Activated naive CD4-positive, alpha-beta T cell treated with anti-CD3 and anti-CD28 coated beads for 36 hours (primary cell): ENCODE data around the gene EGLN1. TPM values are rescaled to one million over a fixed set of nuclear protein-coding genes. Genes with fewer than 3 reads are reported as not detected.

Experiments used
- CTCF ChIA-PET: fragments of 350-600 bp; sonication (Branson Sonifier 250); formaldehyde crosslinking; loops from one replicate; lab custom pipeline; 2021; ENCODE audit warnings: antibody characterized with exemption; lab: Charles Lee
- DNase-seq: peaks from one replicate; pipeline ENCODE4 v3.0.0-alpha.2; 2020
- H3K27ac Mint-ChIP-seq: one replicate; pipeline ENCODE4 v1.8.0; 2021; ENCODE audit warnings: mild to moderate bottlenecking, mixed read lengths
- H3K27me3 Mint-ChIP-seq: one replicate; pipeline ENCODE4 v1.8.0; 2021; ENCODE audit warnings: low read depth, mixed read lengths
- H3K36me3 Mint-ChIP-seq: one replicate; pipeline ENCODE4 v1.8.0; 2021; ENCODE audit warnings: low read depth, mixed read lengths
- H3K4me1 Mint-ChIP-seq: one replicate; pipeline ENCODE4 v1.8.0; 2021; ENCODE audit warnings: low read depth, mixed read lengths
- H3K4me3 Mint-ChIP-seq: one replicate; pipeline ENCODE4 v1.8.0; 2021; ENCODE audit warnings: mild to moderate bottlenecking, moderate library complexity, mixed read lengths
- H3K9me3 Mint-ChIP-seq: one replicate; pipeline ENCODE4 v1.8.0; 2021; ENCODE audit warnings: mixed read lengths
- intact Hi-C: fragments of 100-400 bp; cut with micrococcal nuclease; formaldehyde crosslinking; loops from one replicate; pipeline ENCODE4 v1.15.1; 2023
- total RNA-seq, 2 experiments: library from RNA; stranded (reverse); gene quantifications; one replicate each; pipeline ENCODE4 v1.2.3, GENCODE V29; 2021

The EGLN1 gene
- total RNA-seq, 2 experiments from 2014 or later = 9.6 to 9.8 TPM

- H3K27me3 Mint-ChIP-seq = no peaks in the 10 kb centered on the region
- intact Hi-C loops = loop anchor here (5.0 kb wide), 3 partner anchors 148 to 443 kb away; partner anchors contain the start of genes ARV1, GNPAT and TTC13
- CTCF ChIA-PET = interaction anchor here (0.7 to 2.1 kb wide), 10 partner anchors 13 to 183 kb away, joined by 3 to 10 read pairs (median 3); no protein-coding TSS in a partner anchor
- peak; percentile 34 for DNase-seq
- no peaks in the 10 kb centered on the region for H3K9me3 Mint-ChIP-seq
- peak overlapping the region; percentile 81 for H3K4me3 Mint-ChIP-seq
- peaks cover 7% of the 10 kb centered on the region for H3K36me3 Mint-ChIP-seq
- peaks cover 43% of the 10 kb centered on the region for H3K4me1 Mint-ChIP-seq
- H3K27ac Mint-ChIP-seq = peak overlapping the region; percentile 87
These were observed 1.7 kb downstream of the EGLN1 start for GRCh38 chr1:231420299-231420958.

- Mint-ChIP-seq H3K4me3 (peak overlapping the region; percentile 81), H3K9me3 (no peaks in the 10 kb centered on the region), H3K27ac (no peak overlapping the region), H3K27me3 (no peaks in the 10 kb centered on the region), H3K36me3 (peaks cover 7% of the 10 kb centered on the region), H3K4me1 (peaks cover 47% of the 10 kb centered on the region)
- intact Hi-C loops = loop anchor here (5.0 kb wide), 4 partner anchors 43 to 443 kb away; partner anchors contain the start of genes ARV1, GNPAT and TTC13
- CTCF ChIA-PET = interaction anchor here (0.6 to 2.1 kb wide), 6 partner anchors 27 to 165 kb away, joined by 3 to 10 read pairs (median 3); no protein-coding TSS in a partner anchor
- DNase-seq = no peak
These were observed 2.3 kb downstream of the EGLN1 start for GRCh38 chr1:231419738-231420298.

GRCh38 chr1:231419147-231419546 is 2.9 kb downstream of the EGLN1 start:
- Mint-ChIP-seq H3K36me3 (peaks cover 10% of the 10 kb centered on the region), H3K9me3 (no peaks in the 10 kb centered on the region), H3K4me1 (peaks cover 52% of the 10 kb centered on the region), H3K27ac (no peak overlapping the region), H3K4me3 (peak overlapping the region; percentile 81), H3K27me3 (no peaks in the 10 kb centered on the region)
- DNase-seq = no peak
- intact Hi-C loops = loop anchor here (5.0 kb wide), 1 partner anchor 42 kb away; no protein-coding TSS in a partner anchor
- CTCF ChIA-PET = interaction anchor here (0.6 to 1.1 kb wide), 2 partner anchors 31 to 112 kb away, joined by 3 read pairs; no protein-coding TSS in a partner anchor

GRCh38 chr1:231418741-231419107 is 3.4 kb downstream of the EGLN1 start:
- H3K27me3 Mint-ChIP-seq = no peaks in the 10 kb centered on the region
- H3K4me1 Mint-ChIP-seq = peaks cover 56% of the 10 kb centered on the region
- H3K4me3 Mint-ChIP-seq = peak overlapping the region; percentile 81
- H3K27ac Mint-ChIP-seq = no peak overlapping the region
- DNase-seq = no peak
- no peaks in the 10 kb centered on the region for H3K9me3 Mint-ChIP-seq
- H3K36me3 Mint-ChIP-seq = peaks cover 11% of the 10 kb centered on the region
- CTCF ChIA-PET = interaction anchor here (1.1 kb wide), 1 partner anchor 113 kb away, joined by 3 read pairs; no protein-coding TSS in a partner anchor
- intact Hi-C loops = loop anchor here (5.0 kb wide), 1 partner anchor 41 kb away; no protein-coding TSS in a partner anchor

GRCh38 chr1:231418101-231418740 is 3.9 kb downstream of the EGLN1 start:
- H3K9me3 Mint-ChIP-seq = no peaks in the 10 kb centered on the region
- H3K4me1 Mint-ChIP-seq = peaks cover 59% of the 10 kb centered on the region
- no peak for DNase-seq
- CTCF ChIA-PET = no interaction called here
- H3K27ac Mint-ChIP-seq = no peak overlapping the region
- H3K4me3 Mint-ChIP-seq = peak overlapping the region; percentile 81
- intact Hi-C loops = loop anchor here (5.0 kb wide), 1 partner anchor 41 kb away; no protein-coding TSS in a partner anchor
- peaks cover 16% of the 10 kb centered on the region for H3K36me3 Mint-ChIP-seq
- no peaks in the 10 kb centered on the region for H3K27me3 Mint-ChIP-seq

GRCh38 chr1:231417513-231417912 is 4.6 kb downstream of the EGLN1 start:
- Mint-ChIP-seq H3K36me3 (peaks cover 18% of the 10 kb centered on the region), H3K4me1 (peaks cover 60% of the 10 kb centered on the region), H3K27me3 (no peaks in the 10 kb centered on the region), H3K9me3 (no peaks in the 10 kb centered on the region), H3K27ac (no peak overlapping the region), H3K4me3 (no peak overlapping the region)
- no peak for DNase-seq
- intact Hi-C loops = loop anchor here (5.0 kb wide), 1 partner anchor 40 kb away; no protein-coding TSS in a partner anchor
- CTCF ChIA-PET = no interaction called here

- peaks cover 21% of the 10 kb centered on the region for H3K36me3 Mint-ChIP-seq
- no peak overlapping the region for H3K27ac Mint-ChIP-seq
These were observed 5.2 kb downstream of the EGLN1 start for GRCh38 chr1:231416901-231417300.

GRCh38 chr1:231415018-231415583 is 7.0 kb downstream of the EGLN1 start:
- H3K27ac Mint-ChIP-seq = no peak overlapping the region
- H3K4me3 Mint-ChIP-seq = no peak overlapping the region
- intact Hi-C loops = loop anchor here (5.0 kb wide), 1 partner anchor 38 kb away; no protein-coding TSS in a partner anchor
- no peak for DNase-seq
- CTCF ChIA-PET = interaction anchor here (0.6 to 1.1 kb wide), 5 partner anchors 22 to 70 kb away, joined by 3 to 6 read pairs (median 3); no protein-coding TSS in a partner anchor
- no peaks in the 10 kb centered on the region for H3K27me3 Mint-ChIP-seq
- H3K9me3 Mint-ChIP-seq = no peaks in the 10 kb centered on the region
- H3K36me3 Mint-ChIP-seq = peaks cover 20% of the 10 kb centered on the region
- peaks cover 70% of the 10 kb centered on the region for H3K4me1 Mint-ChIP-seq

More at GRCh38 chr1:231416901-231417300, 5.2 kb downstream of the EGLN1 start:
- H3K27me3 Mint-ChIP-seq = no peaks in the 10 kb centered on the region
- no peak overlapping the region for H3K4me3 Mint-ChIP-seq
- intact Hi-C loops = loop anchor here (5.0 kb wide), 1 partner anchor 40 kb away; no protein-coding TSS in a partner anchor
- no peak for DNase-seq
- CTCF ChIA-PET = interaction anchor here (0.6 kb wide), 1 partner anchor 166 kb away, joined by 5 read pairs; no protein-coding TSS in a partner anchor
- no peaks in the 10 kb centered on the region for H3K9me3 Mint-ChIP-seq
- peaks cover 64% of the 10 kb centered on the region for H3K4me1 Mint-ChIP-seq

GRCh38 chr1:231414260-231415016 is 7.6 kb downstream of the EGLN1 start:
- Mint-ChIP-seq H3K9me3 (no peaks in the 10 kb centered on the region), H3K4me3 (no peak overlapping the region), H3K27me3 (no peaks in the 10 kb centered on the region), H3K27ac (no peak overlapping the region), H3K4me1 (peaks cover 65% of the 10 kb centered on the region), H3K36me3 (peaks cover 18% of the 10 kb centered on the region)
- intact Hi-C loops = loop anchor here (5.0 kb wide), 1 partner anchor 37 kb away; no protein-coding TSS in a partner anchor
- CTCF ChIA-PET = interaction anchor here (0.6 to 1.1 kb wide), 2 partner anchors 22 to 61 kb away, joined by 3 to 6 read pairs; no protein-coding TSS in a partner anchor
- DNase-seq = no peak

GRCh38 chr1:231413749-231414082 is 8.4 kb downstream of the EGLN1 start:
- H3K4me1 Mint-ChIP-seq = peaks cover 59% of the 10 kb centered on the region
- no peak overlapping the region for H3K4me3 Mint-ChIP-seq
- intact Hi-C loops = no loop called here
- H3K27me3 Mint-ChIP-seq = no peaks in the 10 kb centered on the region
- CTCF ChIA-PET = interaction anchor here (0.7 kb wide), 1 partner anchor 18 kb away, joined by 4 read pairs; no protein-coding TSS in a partner anchor
- no peak overlapping the region for H3K27ac Mint-ChIP-seq
- H3K9me3 Mint-ChIP-seq = no peaks in the 10 kb centered on the region
- H3K36me3 Mint-ChIP-seq = peaks cover 18% of the 10 kb centered on the region
- DNase-seq = no peak

- Mint-ChIP-seq H3K27ac (no peak overlapping the region), H3K4me1 (peaks cover 38% of the 10 kb centered on the region), H3K36me3 (peaks cover 20% of the 10 kb centered on the region), H3K27me3 (no peaks in the 10 kb centered on the region), H3K9me3 (no peaks in the 10 kb centered on the region), H3K4me3 (no peak overlapping the region)
- intact Hi-C loops = no loop called here
- CTCF ChIA-PET = no interaction called here
- DNase-seq = no peak
These were observed 11.0 kb downstream of the EGLN1 start for GRCh38 chr1:231411036-231411531.
